ENCODE results near the gene LINC00632.

LINC00632 gene

GRCh38 chrX:140711894-140712293, 2.3 kb downstream of the LINC00632 start:
- Histone ChIP-seq H3K4me2 (peak overlapping the region in 5 of 11 experiments; percentile 52 to 78 (median 63); a peak in 4 of 22 replicates), H4K20me1 (no peaks in the 10 kb centered on the region; a peak in 1 of 22 replicates), H3K9ac (no peak overlapping the region; a peak in 1 of 22 replicates), H3K4me3 (no peak overlapping the region), H3K36me3 (no peaks in the 10 kb centered on the region), H3K9me3 (replicated peaks in 1 of 11) (no peaks in the 10 kb centered on the region), H3K27me3 (peaks cover 89 to 100% (median 92%) of the 10 kb centered on the region in 11 experiments), H3K4me1 (peaks cover 4 to 21% (median 20%) of the 10 kb centered on the region in 10 experiments; a peak in 17 of 20 replicates), H3K27ac (peak overlapping the region in 1 of 11 experiments; percentile 67; a peak in 3 of 22 replicates)
- TF ChIP-seq Cebpa-rat (IDR thresholded peaks at IDR 0.05): no peak

- peak overlapping the region; percentile 36 to 79 (median 63); a peak in 21 of 22 replicates for H3K27ac ChIP-seq
Observed at GRCh38 chrX:140712413-140713173, 3.0 kb downstream of the LINC00632 start.

GRCh38 chrX:140713174-140713539, 3.6 kb downstream of the LINC00632 start:
- peaks cover 4 to 21% (median 20%) of the 10 kb centered on the region in 10 experiments; a peak in 17 of 20 replicates for H3K4me1 ChIP-seq
- peak overlapping the region; percentile 36 to 79 (median 63); a peak in 21 of 22 replicates for H3K27ac ChIP-seq
- peak in 2 of 11 experiments; percentile 35 to 55; a peak in 2 of 22 replicates for TF ChIP-seq Cebpa-rat (IDR thresholded peaks at IDR 0.05)
- H4K20me1 ChIP-seq: no peaks in the 10 kb centered on the region
- peaks cover 77 to 90% (median 85%) of the 10 kb centered on the region in 11 experiments for H3K27me3 ChIP-seq
- H3K9ac ChIP-seq: peak overlapping the region; percentile 24 to 73 (median 50); a peak in 18 of 22 replicates
- H3K36me3 ChIP-seq: no peaks in the 10 kb centered on the region
- H3K4me3 ChIP-seq: peak overlapping the region; percentile 9 to 61 (median 43); a peak in 15 of 20 replicates
- H3K4me2 ChIP-seq: peak overlapping the region; percentile 52 to 78 (median 63)
- H3K9me3 ChIP-seq (replicated peaks in 1 of 11): no peaks in the 10 kb centered on the region

More at GRCh38 chrX:140712413-140713173, 3.0 kb downstream of the LINC00632 start:
- Histone ChIP-seq H3K4me1 (peaks cover 4 to 21% (median 20%) of the 10 kb centered on the region in 10 experiments; a peak in 17 of 20 replicates), H3K9me3 (replicated peaks in 1 of 11) (no peaks in the 10 kb centered on the region), H3K4me2 (peak overlapping the region; percentile 52 to 78 (median 63)), H3K36me3 (no peaks in the 10 kb centered on the region), H3K9ac (peak overlapping the region; percentile 24 to 73 (median 50); a peak in 19 of 22 replicates), H3K4me3 (peak overlapping the region; percentile 9 to 61 (median 43); a peak in 16 of 20 replicates), H3K27me3 (peaks cover 82 to 96% (median 91%) of the 10 kb centered on the region in 11 experiments), H4K20me1 (no peaks in the 10 kb centered on the region)
- no peak; a peak in 1 of 22 replicates for TF ChIP-seq Cebpa-rat (IDR thresholded peaks at IDR 0.05)

GRCh38 chrX:140715787-140716186, 6.2 kb downstream of the LINC00632 start:
- Histone ChIP-seq H3K4me2 (no peak overlapping the region), H3K9me3 (replicated peaks in 1 of 11) (peaks cover 0 to under 1% (median 0%) of the 10 kb centered on the region in 11 experiments; a peak in 1 of 22 replicates), H3K9ac (no peak overlapping the region), H3K4me1 (peaks cover 0 to 21% (median 20%) of the 10 kb centered on the region in 10 experiments; a peak in 17 of 20 replicates), H3K4me3 (no peak overlapping the region), H4K20me1 (no peaks in the 10 kb centered on the region), H3K27ac (no peak overlapping the region), H3K36me3 (no peaks in the 10 kb centered on the region), H3K27me3 (peaks cover 52 to 68% (median 61%) of the 10 kb centered on the region in 11 experiments)
- no peak for TF ChIP-seq Cebpa-rat (IDR thresholded peaks at IDR 0.05)

- peaks cover 17 to 31% (median 24%) of the 10 kb centered on the region in 11 experiments; a peak in 19 of 22 replicates for H3K9me3 ChIP-seq (replicated peaks in 1 of 11)
- H3K4me1 ChIP-seq: no peaks in the 10 kb centered on the region
- no peaks in the 10 kb centered on the region for H4K20me1 ChIP-seq
- H3K27ac ChIP-seq: no peak overlapping the region
- no peak overlapping the region for H3K4me3 ChIP-seq
- H3K9ac ChIP-seq: no peak overlapping the region
- no peaks in the 10 kb centered on the region for H3K36me3 ChIP-seq
- H3K4me2 ChIP-seq: no peak overlapping the region
- H3K27me3 ChIP-seq: peaks cover 0 to 22% (median 9%) of the 10 kb centered on the region in 11 experiments; a peak in 11 of 22 replicates
- TF ChIP-seq Cebpa-rat (IDR thresholded peaks at IDR 0.05): no peak
Observed at GRCh38 chrX:140723121-140723715, 13.7 kb downstream of the LINC00632 start.

GRCh38 chrX:140724309-140724708, 14.8 kb downstream of the LINC00632 start:
- H4K20me1 ChIP-seq: no peaks in the 10 kb centered on the region
- H3K36me3 ChIP-seq: no peaks in the 10 kb centered on the region
- no peak overlapping the region for H3K9ac ChIP-seq
- no peak for TF ChIP-seq Cebpa-rat (IDR thresholded peaks at IDR 0.05)
- no peak overlapping the region for H3K27ac ChIP-seq
- H3K27me3 ChIP-seq: peaks cover 3 to 28% (median 17%) of the 10 kb centered on the region in 11 experiments; a peak in 17 of 22 replicates
- H3K4me1 ChIP-seq: no peaks in the 10 kb centered on the region
- no peak overlapping the region for H3K4me3 ChIP-seq
- H3K9me3 ChIP-seq (replicated peaks in 1 of 11): peaks cover 17 to 31% (median 24%) of the 10 kb centered on the region in 11 experiments; a peak in 19 of 22 replicates
- no peak overlapping the region for H3K4me2 ChIP-seq

- no peak overlapping the region for H3K4me3 ChIP-seq
- H3K27ac ChIP-seq: no peak overlapping the region
- peaks cover 3 to 31% (median 19%) of the 10 kb centered on the region in 11 experiments; a peak in 17 of 22 replicates for H3K27me3 ChIP-seq
- no peak overlapping the region for H3K9ac ChIP-seq
- H3K4me2 ChIP-seq: no peak overlapping the region
- TF ChIP-seq Cebpa-rat (IDR thresholded peaks at IDR 0.05): no peak
- no peaks in the 10 kb centered on the region for H3K36me3 ChIP-seq
- no peaks in the 10 kb centered on the region for H3K4me1 ChIP-seq
- H3K9me3 ChIP-seq (replicated peaks in 1 of 11): peaks cover 17 to 31% (median 24%) of the 10 kb centered on the region in 11 experiments; a peak in 19 of 22 replicates
- no peaks in the 10 kb centered on the region for H4K20me1 ChIP-seq
Observed at GRCh38 chrX:140724736-140725135, 15.2 kb downstream of the LINC00632 start.

GRCh38 chrX:140725500-140725899, 15.9 kb downstream of the LINC00632 start:
- H3K4me2 ChIP-seq: no peak overlapping the region
- no peaks in the 10 kb centered on the region for H3K4me1 ChIP-seq
- no peak overlapping the region for H3K9ac ChIP-seq
- no peak for TF ChIP-seq Cebpa-rat (IDR thresholded peaks at IDR 0.05)
- no peak overlapping the region for H3K27ac ChIP-seq
- H3K4me3 ChIP-seq: no peak overlapping the region
- H4K20me1 ChIP-seq: no peaks in the 10 kb centered on the region
- H3K36me3 ChIP-seq: no peaks in the 10 kb centered on the region
- peaks cover 17 to 31% (median 24%) of the 10 kb centered on the region in 11 experiments; a peak in 19 of 22 replicates for H3K9me3 ChIP-seq (replicated peaks in 1 of 11)
- peaks cover 3 to 34% (median 21%) of the 10 kb centered on the region in 11 experiments; a peak in 17 of 22 replicates for H3K27me3 ChIP-seq

Data from BLaER1 treated with 17β-estradiol and CSF1 and Interleukin-3, amounts not matched to agents 10 nM and 100 nM (cell line).